Measurements from ENCODE around the gene DTHD1.

Gene DTHD1

GRCh38 chr4:36264207-36264826 lies 17.1 kb upstream of the DTHD1 start:
- Histone ChIP-seq H3K27me3 (ENCODE audit: insufficient read depth, low read length, poor library complexity, severe bottlenecking) (no peaks in the 10 kb centered on the region), H3K79me2 (ENCODE audit: insufficient read depth, low read length) (no peaks in the 10 kb centered on the region), H3K4me3 (ENCODE audit: low read length, poor library complexity, severe bottlenecking) (no peak overlapping the region), H3K9me3 (ENCODE audit: insufficient read depth, low read depth, low read length) (no peaks in the 10 kb centered on the region), H3K9me2 (replicated peaks; ENCODE audit: low read depth, low read length) (no peaks in the 10 kb centered on the region), H3F3A (ENCODE audit: low read depth) (no peaks in the 10 kb centered on the region), H2AFZ (ENCODE audit: low read length) (peak overlapping the region; percentile 59), H4K20me1 (ENCODE audit: insufficient read depth, low read length, poor library complexity, severe bottlenecking) (no peaks in the 10 kb centered on the region), H3K4me2 (ENCODE audit: low read depth, low read length, poor library complexity, severe bottlenecking) (no peak overlapping the region), H3K9ac (ENCODE audit: low read depth, low read length, poor library complexity, severe bottlenecking) (no peak overlapping the region), H3K36me3 (ENCODE audit: insufficient read depth, low read length) (no peaks in the 10 kb centered on the region), H3K4me1 (ENCODE audit: insufficient read depth, low read length, poor library complexity, severe bottlenecking) (peaks cover 29% of the 10 kb centered on the region)
- TF ChIP-seq EZH2phosphoT487 (IDR thresholded peaks at IDR 0.05; ENCODE audit: borderline replicate concordance) (no peak), CTCF (conservative IDR thresholded peaks at IDR 0.05; ENCODE audit: low read length) (no peak)

GRCh38 chr4:36267486-36268268 lies 13.7 kb upstream of the DTHD1 start:
- H4K20me1 ChIP-seq (ENCODE audit: insufficient read depth, low read length, poor library complexity, severe bottlenecking) = no peaks in the 10 kb centered on the region
- TF ChIP-seq EZH2phosphoT487 (IDR thresholded peaks at IDR 0.05; ENCODE audit: borderline replicate concordance) (no peak), CTCF (conservative IDR thresholded peaks at IDR 0.05; ENCODE audit: low read length) (no peak)
- no peak overlapping the region for H2AFZ ChIP-seq (ENCODE audit: low read length)

GRCh38 chr4:36269101-36269500 lies 12.3 kb upstream of the DTHD1 start:
- no peaks in the 10 kb centered on the region for H4K20me1 ChIP-seq (ENCODE audit: insufficient read depth, low read length, poor library complexity, severe bottlenecking)
- H3K4me3 ChIP-seq (ENCODE audit: low read length, poor library complexity, severe bottlenecking) = no peak overlapping the region
- peak overlapping the region; percentile 6 for H3K4me2 ChIP-seq (ENCODE audit: low read depth, low read length, poor library complexity, severe bottlenecking)
- no peak for TF ChIP-seq CTCF (conservative IDR thresholded peaks at IDR 0.05; ENCODE audit: low read length)
- H2AFZ ChIP-seq (ENCODE audit: low read length) = no peak overlapping the region
- no peaks in the 10 kb centered on the region for H3K79me2 ChIP-seq (ENCODE audit: insufficient read depth, low read length)
- no peaks in the 10 kb centered on the region for H3K36me3 ChIP-seq (ENCODE audit: insufficient read depth, low read length)
- H3K27me3 ChIP-seq (ENCODE audit: insufficient read depth, low read length, poor library complexity, severe bottlenecking) = no peaks in the 10 kb centered on the region
- no peaks in the 10 kb centered on the region for H3K9me2 ChIP-seq (replicated peaks; ENCODE audit: low read depth, low read length)
- H3K9ac ChIP-seq (ENCODE audit: low read depth, low read length, poor library complexity, severe bottlenecking) = no peak overlapping the region
- H3K4me1 ChIP-seq (ENCODE audit: insufficient read depth, low read length, poor library complexity, severe bottlenecking) = peaks cover 27% of the 10 kb centered on the region
- no peaks in the 10 kb centered on the region for H3K9me3 ChIP-seq (ENCODE audit: insufficient read depth, low read depth, low read length)
- H3F3A ChIP-seq (ENCODE audit: low read depth) = no peaks in the 10 kb centered on the region

More at GRCh38 chr4:36267486-36268268, 13.7 kb upstream of the DTHD1 start:
- Histone ChIP-seq H3K79me2 (ENCODE audit: insufficient read depth, low read length) (no peaks in the 10 kb centered on the region), H3K4me2 (ENCODE audit: low read depth, low read length, poor library complexity, severe bottlenecking) (peak overlapping the region; percentile 7), H3K9me3 (ENCODE audit: insufficient read depth, low read depth, low read length) (no peaks in the 10 kb centered on the region), H3K36me3 (ENCODE audit: insufficient read depth, low read length) (no peaks in the 10 kb centered on the region), H3K9me2 (replicated peaks; ENCODE audit: low read depth, low read length) (no peaks in the 10 kb centered on the region), H3K9ac (ENCODE audit: low read depth, low read length, poor library complexity, severe bottlenecking) (no peak overlapping the region), H3K27me3 (ENCODE audit: insufficient read depth, low read length, poor library complexity, severe bottlenecking) (no peaks in the 10 kb centered on the region), H3F3A (ENCODE audit: low read depth) (no peaks in the 10 kb centered on the region), H3K4me1 (ENCODE audit: insufficient read depth, low read length, poor library complexity, severe bottlenecking) (peaks cover 30% of the 10 kb centered on the region), H3K4me3 (ENCODE audit: low read length, poor library complexity, severe bottlenecking) (no peak overlapping the region)

Data from Loucy (cell line).